H1 (cell line): ENCODE measurements around the gene AMN. TPM values are rescaled to one million over a fixed set of nuclear protein-coding genes. Genes with fewer than 3 reads are reported as not detected.

Experiments
- CTCF ChIA-PET: fragments of 300-600 bp; sonication (Branson Sonifier 250); formaldehyde crosslinking; loops from one replicate; lab custom pipeline; 2021; ENCODE audit not compliant: partially characterized antibody; lab: Charles Lee
- POLR2A ChIA-PET: fragments of 300-600 bp; sonication (Branson Sonifier 250); formaldehyde crosslinking; loops from one replicate; lab custom pipeline; 2021; ENCODE audit warnings: inconsistent platforms; ENCODE audit not compliant: partially characterized antibody; lab: Charles Lee
- DNase-seq, 2 experiments: peaks; one replicate each; pipeline versions ENCODE4 v3.0.0 to v3.0.0-alpha.2; 2010 to 2022; ENCODE audit warnings: low spot score in 2 of 2, low read depth in 1 of 2, mixed read lengths in 1 of 2
- FAIRE-seq: peaks from 2 replicates; lab custom pipeline; 2011; peaks lifted over from hg19 to GRCh38; lab: Jason Lieb, UNC
- H2AFZ ChIP-seq: 2 replicates; pipeline ENCODE4 v1.8.1; 2012; ENCODE audit warnings: low read length, inconsistent platforms
- H2AK5ac ChIP-seq: 2 replicates; pipeline ENCODE4 v1.6.1; 2013; ENCODE audit warnings: low read depth, low read length
- H2BK120ac ChIP-seq: replicated peaks from 2 replicates; pipeline ENCODE3; 2013; ENCODE audit warnings: low read depth, low read length, inconsistent platforms
- H2BK12ac ChIP-seq: 2 replicates; pipeline ENCODE4 v1.6.1; 2013; ENCODE audit warnings: low read depth, low read length
- H2BK15ac ChIP-seq: 2 replicates; pipeline ENCODE4 v1.6.1; 2013; ENCODE audit warnings: low read length
- H2BK20ac ChIP-seq: 2 replicates; pipeline ENCODE4 v1.6.1; 2013; ENCODE audit warnings: low read length
- H2BK5ac ChIP-seq: 2 replicates; pipeline ENCODE4 v1.6.1; 2013; ENCODE audit warnings: low read depth, low read length
- H3K14ac ChIP-seq: 2 replicates; pipeline ENCODE4 v1.6.1; 2013; ENCODE audit warnings: inconsistent platforms; ENCODE audit not compliant: insufficient read length
- H3K18ac ChIP-seq: 2 replicates; pipeline ENCODE4 v1.6.1; 2013; ENCODE audit warnings: low read length; ENCODE audit errors: extremely low read depth
- H3K23ac ChIP-seq: 2 replicates; pipeline ENCODE4 v1.6.1; 2013; ENCODE audit warnings: inconsistent platforms; ENCODE audit not compliant: insufficient read length
- H3K23me2 ChIP-seq: 2 replicates; pipeline ENCODE4 v1.6.1; 2013; ENCODE audit warnings: low read depth, low read length
- H3K27ac ChIP-seq: 2 replicates; pipeline ENCODE4 v1.6.1; 2011; ENCODE audit warnings: low read depth, low read length, inconsistent platforms
- H3K27me3 ChIP-seq, 4 experiments: replicated peaks in 1 of 4; 1 replicate in 1 of 4; 2 replicates in 3 of 4; pipeline versions ENCODE4 v1.6.1 to v1.8.1; 2011 to 2013; ENCODE audit warnings: low read length in 3 of 4, mild to moderate bottlenecking in 3 of 4, inconsistent platforms in 2 of 4, mixed read lengths in 2 of 4, moderate library complexity in 1 of 4; ENCODE audit not compliant: control insufficient read depth in 3 of 4, insufficient read depth in 3 of 4; ENCODE audit errors: extremely low read depth in 1 of 4
- H3K36me3 ChIP-seq, 4 experiments: 2 replicates each; pipeline versions ENCODE4 v1.6.1 to v1.8.1; 2011 to 2013; ENCODE audit warnings: mild to moderate bottlenecking in 4 of 4, low read length in 3 of 4, moderate library complexity in 2 of 4, control low read depth in 1 of 4, inconsistent platforms in 1 of 4; ENCODE audit not compliant: insufficient read depth in 4 of 4, control insufficient read depth in 2 of 4
- H3K4ac ChIP-seq: replicated peaks from 2 replicates; pipeline ENCODE3; 2013; ENCODE audit warnings: low read length, low read depth, mixed read lengths, inconsistent platforms; ENCODE audit not compliant: insufficient read length
- H3K4me1 ChIP-seq, 4 experiments: replicated peaks in 1 of 4; 1 replicate in 1 of 4; 2 replicates in 3 of 4; pipeline versions ENCODE4 v1.6.1 to v1.8.1; 2011 to 2013; ENCODE audit warnings: low read length in 3 of 4, inconsistent platforms in 2 of 4, mixed read lengths in 1 of 4; ENCODE audit not compliant: insufficient read depth in 4 of 4, control insufficient read depth in 3 of 4
- H3K4me2 ChIP-seq, 2 experiments: 2 replicates each; pipeline versions ENCODE4 v1.6.1 to v1.8.1; 2011 to 2013; ENCODE audit warnings: low read depth in 2 of 2, low read length in 2 of 2, control low read depth in 1 of 2, inconsistent platforms in 1 of 2, mild to moderate bottlenecking in 1 of 2; ENCODE audit not compliant: insufficient read depth in 1 of 2
- H3K4me3 ChIP-seq, 4 experiments: fragments of 200-600, 300-600 bp in 1 of 4; sonication (generic), shearing (Covaris generic), sonication (Bioruptor Twin) in 1 of 4; 2 replicates each; pipeline versions ENCODE4 v1.5.1 to v1.8.1; 2011 to 2016; ENCODE audit warnings: low read length in 4 of 4, low read depth in 3 of 4, control low read depth in 2 of 4, inconsistent platforms in 2 of 4, mild to moderate bottlenecking in 2 of 4, mixed read lengths in 1 of 4, moderate library complexity in 1 of 4; ENCODE audit not compliant: insufficient read depth in 2 of 4; ENCODE audit errors: extremely low read depth in 1 of 4
- H3K56ac ChIP-seq: replicated peaks from 2 replicates; pipeline ENCODE3; 2013; ENCODE audit warnings: low read depth, mild to moderate bottlenecking, mixed read lengths, low read length, inconsistent platforms; ENCODE audit not compliant: insufficient read length
- H3K79me1 ChIP-seq: 2 replicates; pipeline ENCODE4 v1.6.1; 2013; ENCODE audit warnings: low read depth, low read length, control low read depth
- H3K79me2 ChIP-seq, 2 experiments: 2 replicates each; pipeline versions ENCODE4 v1.6.1 to v1.8.1; 2012 to 2013; ENCODE audit warnings: low read length in 2 of 2, mild to moderate bottlenecking in 2 of 2, inconsistent platforms in 1 of 2; ENCODE audit not compliant: insufficient read depth in 2 of 2, control insufficient read depth in 1 of 2
- H3K9ac ChIP-seq, 4 experiments: replicated peaks in 1 of 4; 1 replicate in 1 of 4; 2 replicates in 3 of 4; pipeline versions ENCODE4 v1.6.1 to v1.8.1; 2011 to 2013; ENCODE audit warnings: low read depth in 3 of 4, low read length in 3 of 4, control low read depth in 2 of 4, mild to moderate bottlenecking in 2 of 4, moderate library complexity in 2 of 4, inconsistent platforms in 1 of 4; ENCODE audit errors: extremely low read depth in 1 of 4
- H3K9me3 ChIP-seq, 2 experiments: 2 replicates each; pipeline versions ENCODE4 v1.6.1 to v1.8.1; 2012 to 2013; ENCODE audit warnings: mild to moderate bottlenecking in 2 of 2, moderate library complexity in 2 of 2, control low read depth in 1 of 2, inconsistent platforms in 1 of 2, low read depth in 1 of 2, low read length in 1 of 2, mixed read lengths in 1 of 2; ENCODE audit not compliant: insufficient read depth in 2 of 2
- H4K20me1 ChIP-seq, 2 experiments: replicated peaks in 1 of 2; 2 replicates each; pipeline versions ENCODE3 to v1.8.1; 2011 to 2013; ENCODE audit warnings: inconsistent platforms in 2 of 2, low read length in 2 of 2, mild to moderate bottlenecking in 1 of 2; ENCODE audit not compliant: insufficient read depth in 2 of 2, control insufficient read depth in 1 of 2
- H4K5ac ChIP-seq: 2 replicates; pipeline ENCODE4 v1.6.1; 2013; ENCODE audit warnings: low read length, low read depth, mixed read lengths, inconsistent platforms; ENCODE audit not compliant: insufficient read length
- H4K8ac ChIP-seq: 2 replicates; pipeline ENCODE4 v1.8.0; 2013; ENCODE audit warnings: mild to moderate bottlenecking, moderate library complexity, low read length, inconsistent platforms; ENCODE audit not compliant: insufficient read depth; ENCODE audit errors: extremely low read depth
- H4K91ac ChIP-seq: replicated peaks from 2 replicates; pipeline ENCODE3; 2013; ENCODE audit warnings: low read length, mixed read lengths, inconsistent platforms; ENCODE audit not compliant: insufficient read length
- BRCA1 ChIP-seq: IDR thresholded peaks from 2 replicates; pipeline ENCODE4 v1.6.1; 2012; ENCODE audit warnings: low read depth, low read length, improper control_type of control experiment
- CTBP2 ChIP-seq: IDR thresholded peaks from 2 replicates; pipeline ENCODE4 v1.7.0; 2011; ENCODE audit warnings: borderline replicate concordance, mild to moderate bottlenecking, moderate library complexity, mixed read lengths, low read length; ENCODE audit not compliant: insufficient read depth, insufficient read length
- GABPA ChIP-seq: IDR thresholded peaks from 2 replicates; pipeline ENCODE4 v1.6.1; 2011; ENCODE audit warnings: mild to moderate bottlenecking, low read length, moderate library complexity, borderline replicate concordance; ENCODE audit not compliant: insufficient read depth
- HDAC6 ChIP-seq: IDR thresholded peaks from one replicate; pipeline ENCODE4 v1.7.1; 2012; ENCODE audit warnings: low read depth, mild to moderate bottlenecking, inconsistent platforms, low read length, moderate library complexity
- JUN ChIP-seq: IDR thresholded peaks from 2 replicates; pipeline ENCODE4 v1.6.1; 2011; ENCODE audit warnings: low read depth, mild to moderate bottlenecking, improper control_type of control experiment, low read length
- KDM4A ChIP-seq: IDR thresholded peaks from one replicate; pipeline ENCODE4 v1.7.1; 2012; ENCODE audit warnings: low read depth, mild to moderate bottlenecking, moderate library complexity, low read length, inconsistent platforms; ENCODE audit not compliant: severe bottlenecking
- MAFK ChIP-seq: IDR thresholded peaks from 2 replicates; pipeline ENCODE4 v1.6.1; 2012; ENCODE audit warnings: low read depth, mild to moderate bottlenecking, improper control_type of control experiment, low read length
- NRF1 ChIP-seq: IDR thresholded peaks from 2 replicates; pipeline ENCODE4 v1.6.1; 2011; ENCODE audit warnings: mild to moderate bottlenecking, low read depth, low read length, improper control_type of control experiment
- POLR2A ChIP-seq, 2 experiments: IDR thresholded peaks; 1 replicate in 1 of 2; 2 replicates in 1 of 2; pipeline ENCODE4 v1.6.1; 2011; ENCODE audit warnings: low read depth in 2 of 2, low read length in 2 of 2, mild to moderate bottlenecking in 2 of 2; ENCODE audit errors: control extremely low read depth in 1 of 2
- POLR2AphosphoS5 ChIP-seq: IDR thresholded peaks from 2 replicates; pipeline ENCODE4 v1.6.1; 2011; ENCODE audit warnings: low read depth, low read length
- RFX5 ChIP-seq: IDR thresholded peaks from 2 replicates; pipeline ENCODE4 v1.6.1; 2011; ENCODE audit warnings: low read depth, low read length, improper control_type of control experiment, borderline replicate concordance
- SP4 ChIP-seq: IDR thresholded peaks from 2 replicates; pipeline ENCODE4 v1.6.1; 2012; ENCODE audit warnings: low read length, inconsistent platforms
- TBP ChIP-seq: IDR thresholded peaks from 2 replicates; pipeline ENCODE4 v1.6.1; 2011; ENCODE audit warnings: low read depth, low read length, improper control_type of control experiment
- WGBS, 2 experiments: shearing (Covaris generic) in 1 of 2; methylation state at CpG; one replicate each; pipeline versions ENCODE4 v1.1.6 to v1.1.7; 2013 to 2015; ENCODE audit warnings: low lambda C conversion rate in 2 of 2, mixed read lengths in 2 of 2, inconsistent platforms in 1 of 2, low coverage in 1 of 2, missing lambda C conversion rate in 1 of 2; ENCODE audit not compliant: insufficient replicate concordance in 2 of 2, insufficient coverage in 1 of 2, insufficient read length in 1 of 2; ENCODE audit errors: extremely low coverage in 1 of 2, missing lambda C conversion rate in 1 of 2; 5-methylcytosine and 5-hydroxymethylcytosine counted together
- polyA plus RNA-seq, 7 experiments: library from polyadenylated mRNA; depleted of rRNA in 3 of 7; stranded (reverse) in 5 of 7; unstranded in 2 of 7; fragments of >200 nt in 5 of 7; fragments of 200-250 nt in 2 of 7; gene quantifications; 1 replicate in 5 of 7; 2 replicates in 1 of 7; 4 replicates in 1 of 7; pipeline versions ENCODE4 v1.2.1 to v1.2.3, GENCODE V29; 2011 to 2013; ENCODE audit warnings: missing spikeins in 2 of 7, mixed read lengths in 2 of 7
- total RNA-seq: library from RNA; stranded (reverse); fragmentation: NEBNext Ultra II Directional; extraction: Animal tissue kit (Norgen Biotek cat#: 25700); gene quantifications from 2 replicates; pipeline ENCODE4 v1.2.1, GENCODE V29; 2021

The AMN gene
- total and polyA plus RNA-seq, 2 of the 8 experiments (the other 6 are each of a cell fraction or from before 2014, with no cell fraction given), result 0.77 to 1.5 TPM

- no peaks in the 10 kb centered on the region for H3K27me3 ChIP-seq
- TF ChIP-seq JUN (no peak), TBP (no peak), HDAC6 (no peak), POLR2A (IDR thresholded peaks at IDR 0.05; ENCODE audit: control extremely low read depth in 1 of 2, low read depth in 2 of 2, low read length in 2 of 2) (no peak), NRF1 (no peak), CTBP2 (no peak), BRCA1 (no peak), SP4 (no peak), RFX5 (no peak), MAFK (no peak), POLR2AphosphoS5 (no peak), GABPA (no peak), KDM4A (no peak)
- peaks cover 2 to 3% of the 10 kb centered on the region in 2 experiments for H4K20me1 ChIP-seq
- H3K79me1 ChIP-seq, result no peaks in the 10 kb centered on the region
- POLR2A ChIA-PET, result no interaction called here
- no peak overlapping the region for H4K5ac ChIP-seq
- H2BK5ac ChIP-seq, result no peak overlapping the region
- H3K23ac ChIP-seq, result no peak overlapping the region
- no peak overlapping the region for H2BK20ac ChIP-seq
- no peak overlapping the region for H2BK15ac ChIP-seq
- FAIRE-seq (no peak), DNase-seq (no peak)
- no peak overlapping the region for H3K27ac ChIP-seq
- no peak overlapping the region for H3K18ac ChIP-seq
- no peak overlapping the region for H3K9ac ChIP-seq
- H2AFZ ChIP-seq, result no peak overlapping the region
- H2BK120ac ChIP-seq, result no peak overlapping the region
- peaks cover 0 to 3% of the 10 kb centered on the region in 2 experiments; a peak in 1 of 4 replicates for H3K9me3 ChIP-seq
- H4K91ac ChIP-seq, result no peak overlapping the region
- H3K36me3 ChIP-seq, result peaks cover 0 to 9% (median 5%) of the 10 kb centered on the region in 4 experiments; a peak in 4 of 8 replicates
- no peaks in the 10 kb centered on the region for H3K79me2 ChIP-seq
- no peak overlapping the region for H3K4me3 ChIP-seq
- H2AK5ac ChIP-seq, result no peak overlapping the region
- H3K14ac ChIP-seq, result no peak overlapping the region
- H3K4me2 ChIP-seq, result no peak overlapping the region
- CTCF ChIA-PET, result interaction anchor here (1.1 to 1.3 kb wide), 2 partner anchors 8 to 22 kb away, joined by 3 to 4 read pairs; no protein-coding TSS in a partner anchor
- no peaks in the 10 kb centered on the region for H3K4me1 ChIP-seq
- peak overlapping the region; percentile 53 for H3K4ac ChIP-seq
- no peak overlapping the region for H4K8ac ChIP-seq
- no peak overlapping the region for H3K56ac ChIP-seq
- no peak overlapping the region for H2BK12ac ChIP-seq
- WGBS, 2 experiments, result 92% methylated on average over 39 of the region's 39 CpGs; no CpG with 5 or more reads in 1 of the 2 experiments
- no peaks in the 10 kb centered on the region for H3K23me2 ChIP-seq
Observed at GRCh38 chr14:102900631-102901571, 21.6 kb upstream of the AMN start.
